GM21515 (cell line): Measurements from ENCODE around the gene SLC9A7.

Source experiments
- ATAC-seq: cut with Tn5 transposase; IDR thresholded peaks from one replicate; pipeline ENCODE4 v1.9.1; 2021; ENCODE audit not compliant: unreplicated experiment

The SLC9A7 gene

GRCh38 chrX:46575586-46575985, 183.3 kb downstream of the SLC9A7 start:
- ATAC-seq, result no peak

GRCh38 chrX:46574774-46575381, 184.0 kb downstream of the SLC9A7 start:
- peak; percentile 28 for ATAC-seq

- ATAC-seq, result peak; percentile 40
Measured at GRCh38 chrX:46573892-46574773, 184.8 kb downstream of the SLC9A7 start.

- ATAC-seq, result peak; percentile 41
Measured at GRCh38 chrX:46573331-46573891, 185.5 kb downstream of the SLC9A7 start, which contains the start of gene CHST7. Gene CHST7 (plus strand): TSS chrX:46573765. CDS start chrX:46573932, 167 bp downstream.

- ATAC-seq, result peak; percentile 43
Measured at GRCh38 chrX:46572340-46572936, 186.5 kb downstream of the SLC9A7 start.

- ATAC-seq, result no peak
Measured at GRCh38 chrX:46571423-46572339, 187.2 kb downstream of the SLC9A7 start.

GRCh38 chrX:46569621-46570020, 189.3 kb downstream of the SLC9A7 start:
- no peak for ATAC-seq

GRCh38 chrX:46567388-46567787, 191.5 kb downstream of the SLC9A7 start:
- ATAC-seq, result no peak

GRCh38 chrX:46561824-46562657, 196.9 kb downstream of the SLC9A7 start:
- ATAC-seq, result peak; percentile 98

GRCh38 chrX:46559062-46559461, 199.9 kb downstream of the SLC9A7 start:
- ATAC-seq, result no peak

- no peak for ATAC-seq
Measured at GRCh38 chrX:46554942-46555341, 204.0 kb downstream of the SLC9A7 start.

- no peak for ATAC-seq
Measured at GRCh38 chrX:46553935-46554334, 205.0 kb downstream of the SLC9A7 start.

- ATAC-seq, result no peak
Measured at GRCh38 chrX:46551494-46552128, 207.3 kb downstream of the SLC9A7 start.

- ATAC-seq, result no peak
Measured at GRCh38 chrX:46549914-46550313, 209.0 kb downstream of the SLC9A7 start.
